ENCODE results near the gene ATG4B. TPM values are rescaled to one million over a fixed set of nuclear protein-coding genes. Genes with fewer than 3 reads are reported as not detected.

ATG4B gene
- total and polyA plus RNA-seq, 9 of the 15 experiments (the other 6 are each of a cell fraction or from before 2014, with no cell fraction given), result 5.9 to 58.8 (median 35.6) TPM

GRCh38 chr2:241637018-241637794 lies at the start of gene ATG4B, which contains the start of gene THAP4 (continued):
- TF ChIP-seq GTF3C2 (IDR thresholded peaks at IDR 0.05; ENCODE audit: borderline replicate concordance, extremely low read depth, insufficient read length), result no peak
- no peak for TF ChIP-seq CEBPB (tag; IDR thresholded peaks at IDR 0.05)
- TF ChIP-seq ZNF766 (CRISPR knock-in tag; conservative IDR thresholded peaks at IDR 0.05), result peak; percentile 88
- TF ChIP-seq ZNF280B (CRISPR knock-in tag; IDR thresholded peaks at IDR 0.05), result no peak
- TF ChIP-seq ZNF12 (CRISPR knock-in tag; IDR thresholded peaks at IDR 0.05), result no peak
- peak; percentile 98 for TF ChIP-seq CREM (IDR thresholded peaks at IDR 0.05; ENCODE audit: low read depth)
- TF ChIP-seq CEBPZ (IDR thresholded peaks at IDR 0.05; ENCODE audit: borderline replicate concordance, low read depth, low read length), result no peak
- TF ChIP-seq CUX1 (CRISPR knock-in tag; IDR thresholded peaks at IDR 0.05), result no peak
- no peak for TF ChIP-seq ZNF655 (CRISPR knock-in tag; IDR thresholded peaks at IDR 0.05)
- 0 out of 2 replicates have a peak, but pooled peaks have one; percentile 46 for TF ChIP-seq JUN (IDR thresholded peaks at IDR 0.05; ENCODE audit: borderline replicate concordance, low read depth, low read length)
- TF ChIP-seq JUN (CRISPR knock-in tag; IDR thresholded peaks at IDR 0.05; ENCODE audit: borderline replicate concordance), result no peak
